DMS153 treated with DMSO at 0.1 percent for 48 hours (cell line): ENCODE data around the gene ATP8A1.
"Not testable (repeated sequence)": the region's sequence is repeated elsewhere in the genome, so short reads cannot be mapped to it uniquely, and the experiment has no call there.

Experiments used
- DNase-seq: peaks from one replicate; lab custom pipeline; 2025; ENCODE audit not compliant: unreplicated experiment; lab: John Stamatoyannopoulos, UW

The ATP8A1 gene

GRCh38 chr4:42474406-42474805, 182.5 kb downstream of the ATP8A1 start:
- DNase-seq: no peak

DNA sequence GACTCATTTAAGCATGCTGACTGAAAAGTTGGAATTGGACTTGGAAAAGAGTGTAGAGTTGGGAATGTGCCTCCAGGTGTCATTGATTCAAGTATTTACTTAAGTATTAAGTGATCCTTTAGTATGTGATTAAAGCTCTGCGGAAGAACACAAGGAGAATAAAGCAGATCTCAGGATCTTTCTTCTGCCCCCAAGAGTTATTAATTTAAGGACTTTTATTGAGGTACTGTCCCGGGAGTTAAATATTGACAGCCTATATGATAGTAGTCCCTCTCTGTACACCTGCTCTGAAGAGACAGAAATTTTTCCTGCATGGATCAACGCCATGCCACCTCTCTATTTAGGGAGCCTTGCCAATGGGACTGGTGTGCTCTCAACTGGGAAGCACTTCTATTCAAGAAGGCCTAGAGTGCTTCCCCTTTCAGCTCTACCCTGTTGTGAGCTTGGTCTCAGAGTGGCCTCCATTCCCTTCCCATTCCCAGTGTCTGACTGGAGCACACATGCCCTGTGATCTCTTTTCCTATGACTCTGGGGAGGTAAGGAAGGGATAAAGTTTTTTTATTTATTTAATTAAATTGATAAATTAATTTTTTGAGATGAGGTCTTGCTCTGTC, 183.7 kb downstream of the ATP8A1 start:
- no peak for DNase-seq

DNA sequence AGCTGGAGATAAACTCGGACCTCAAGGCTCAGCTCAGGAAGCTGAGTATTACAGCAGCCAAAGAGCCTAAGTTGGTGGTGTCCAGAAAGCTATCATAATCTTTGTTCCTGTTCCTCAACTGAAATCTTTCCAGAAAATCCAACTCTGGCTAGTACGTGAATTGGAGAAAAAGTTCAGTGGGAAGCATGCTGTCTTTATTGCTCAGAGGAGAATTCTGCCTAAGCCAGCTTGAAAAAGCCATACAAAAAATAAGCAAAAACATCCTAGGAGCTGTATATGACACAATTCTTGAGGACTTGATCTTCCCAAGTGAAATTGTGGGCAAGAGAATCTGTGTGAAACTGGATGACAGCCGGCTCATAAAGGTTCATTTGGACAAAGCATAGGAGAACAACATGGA, 185.0 kb downstream of the ATP8A1 start:
- DNase-seq: no peak

- no peak for DNase-seq
Measured at GRCh38 chr4:42470023-42470422, 186.9 kb downstream of the ATP8A1 start.

DNA sequence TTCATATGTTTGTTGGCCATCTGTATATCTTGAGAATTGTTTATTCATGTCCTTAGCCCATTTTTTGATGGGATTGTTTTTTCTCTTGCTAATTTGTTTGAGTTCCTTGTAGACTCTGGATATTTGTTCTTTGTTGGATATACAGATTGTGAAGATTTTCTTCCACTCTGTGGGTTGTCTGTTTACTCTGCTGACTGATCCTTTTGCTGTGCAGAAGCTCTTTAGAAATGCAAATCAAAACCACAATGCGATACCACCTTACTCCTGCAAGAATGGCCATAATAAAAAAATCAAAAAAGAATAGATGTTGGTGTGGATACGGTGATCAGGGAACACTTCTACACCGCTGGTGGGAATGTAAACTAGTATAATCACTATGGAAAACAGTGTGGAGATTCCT, 189.1 kb downstream of the ATP8A1 start:
- not testable (repeated sequence) for DNase-seq

GRCh38 chr4:42466273-42466844, 190.5 kb downstream of the ATP8A1 start:
- no peak for DNase-seq

- DNase-seq: no peak
Measured at GRCh38 chr4:42464550-42465094, 192.3 kb downstream of the ATP8A1 start.

DNA sequence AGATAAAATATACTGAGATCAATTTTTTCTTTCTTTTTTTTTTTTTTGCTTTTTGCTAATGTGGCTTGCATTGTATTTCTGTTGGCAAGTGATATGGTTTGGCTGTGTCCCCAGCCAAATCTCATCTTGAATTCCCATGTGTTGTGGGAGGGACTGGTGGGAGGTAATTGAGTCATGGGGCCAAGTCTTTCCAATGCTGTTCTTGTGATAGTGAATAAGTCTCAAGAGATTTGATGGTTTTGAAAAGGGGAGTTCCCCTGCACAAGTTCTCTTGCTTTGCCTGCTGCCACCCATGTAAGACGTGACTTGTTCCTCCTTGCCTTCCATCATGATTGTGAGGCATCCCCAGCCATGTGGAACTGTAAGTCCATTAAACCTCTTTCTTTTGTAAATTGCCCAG, 195.7 kb downstream of the ATP8A1 start:
- not testable (repeated sequence) for DNase-seq

GRCh38 chr4:42460043-42460442, 196.9 kb downstream of the ATP8A1 start:
- no peak for DNase-seq

GRCh38 chr4:42458657-42459056, 198.2 kb downstream of the ATP8A1 start:
- no peak for DNase-seq

DNA sequence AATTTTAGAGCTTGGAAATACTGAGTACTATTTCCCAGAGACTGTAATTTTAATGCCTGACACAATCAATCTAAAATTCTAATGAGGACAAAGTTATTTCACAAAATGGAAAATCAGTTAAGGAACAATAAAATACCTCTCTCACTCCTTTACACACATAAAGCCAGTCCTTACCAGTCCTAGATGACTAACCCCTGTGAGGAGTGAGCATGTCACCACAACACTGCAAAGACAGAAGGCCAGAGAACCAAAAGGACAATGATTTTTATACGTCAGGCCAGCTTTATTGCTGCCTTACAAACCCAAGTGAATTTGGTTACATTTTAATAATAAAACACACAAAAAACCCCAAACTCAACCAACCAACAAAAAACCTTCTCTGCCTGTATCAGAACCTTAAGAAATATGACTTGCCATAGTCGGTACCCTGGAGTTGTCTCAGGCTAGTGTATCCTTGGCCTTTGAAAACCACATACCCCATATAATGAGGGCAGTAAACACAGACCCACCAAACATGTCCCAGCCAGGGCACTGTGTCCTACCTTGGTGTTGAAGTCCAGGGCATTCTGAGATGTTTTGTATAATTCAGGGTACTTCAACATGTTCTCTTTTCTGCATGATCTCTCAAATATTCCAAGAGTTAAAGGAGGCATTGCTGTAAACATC, 202.0 kb downstream of the ATP8A1 start:
- DNase-seq: no peak

GRCh38 chr4:42453612-42454011, 203.3 kb downstream of the ATP8A1 start:
- DNase-seq: no peak

- no peak for DNase-seq
Measured at GRCh38 chr4:42452823-42453222, 204.1 kb downstream of the ATP8A1 start.

DNA sequence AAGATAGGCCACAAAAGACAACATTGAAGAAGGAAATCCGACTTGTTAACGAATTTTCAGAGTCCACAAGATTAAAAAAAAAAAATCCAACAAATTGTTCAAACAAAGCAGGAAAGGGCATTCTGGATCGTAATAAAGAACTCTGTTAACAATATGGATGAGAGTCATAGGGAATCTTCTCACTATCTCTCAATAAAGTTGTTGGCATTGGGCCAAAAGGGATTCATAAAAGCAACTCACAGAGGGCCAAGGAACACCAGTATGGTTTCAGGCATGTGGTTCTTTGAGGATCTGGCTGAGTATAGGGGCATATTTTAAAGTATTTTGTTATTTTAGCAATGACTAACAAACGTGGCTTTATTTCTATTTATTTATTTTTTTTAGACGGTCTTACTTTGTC, 210.1 kb downstream of the ATP8A1 start:
- DNase-seq: no peak

DNA sequence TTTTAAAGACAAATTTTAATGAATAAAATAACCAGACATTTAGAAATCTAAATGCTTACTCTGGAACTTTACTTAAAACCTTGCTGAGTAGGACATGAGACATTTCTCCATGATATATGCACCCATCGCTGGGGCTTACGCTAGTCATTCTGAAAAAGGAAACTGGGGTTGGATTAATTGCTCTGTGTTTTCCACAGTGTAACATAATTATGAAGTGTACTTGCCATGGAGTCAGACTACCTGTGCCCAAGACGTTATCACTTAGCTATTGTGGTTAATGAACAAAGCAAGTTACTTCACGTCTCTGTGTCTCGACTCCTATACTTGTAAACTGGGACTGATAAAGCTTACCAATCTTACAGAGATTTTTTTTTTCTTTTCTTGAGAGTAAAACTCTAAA, 211.9 kb downstream of the ATP8A1 start:
- DNase-seq: no peak

DNA sequence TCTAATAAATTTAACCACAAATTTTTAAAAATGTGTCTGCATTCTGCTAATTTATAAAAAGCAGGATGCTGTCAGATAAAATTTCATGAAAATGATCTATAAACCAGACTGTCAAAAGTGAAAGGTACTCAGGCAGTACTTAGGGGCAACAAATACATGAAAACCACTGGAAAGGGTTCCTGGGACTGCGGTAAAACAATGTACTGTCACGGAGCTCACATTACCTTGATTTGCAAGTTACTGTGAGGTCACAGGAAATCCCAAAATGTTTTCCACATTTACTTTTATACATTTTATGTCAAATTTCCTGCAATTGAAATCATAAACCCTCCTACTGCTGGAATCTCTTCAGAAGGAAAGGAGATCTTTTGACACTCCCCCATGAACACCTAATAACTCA, 214.3 kb downstream of the ATP8A1 start:
- no peak for DNase-seq

GRCh38 chr4:42440083-42440482, 216.8 kb downstream of the ATP8A1 start:
- no peak for DNase-seq

DNA sequence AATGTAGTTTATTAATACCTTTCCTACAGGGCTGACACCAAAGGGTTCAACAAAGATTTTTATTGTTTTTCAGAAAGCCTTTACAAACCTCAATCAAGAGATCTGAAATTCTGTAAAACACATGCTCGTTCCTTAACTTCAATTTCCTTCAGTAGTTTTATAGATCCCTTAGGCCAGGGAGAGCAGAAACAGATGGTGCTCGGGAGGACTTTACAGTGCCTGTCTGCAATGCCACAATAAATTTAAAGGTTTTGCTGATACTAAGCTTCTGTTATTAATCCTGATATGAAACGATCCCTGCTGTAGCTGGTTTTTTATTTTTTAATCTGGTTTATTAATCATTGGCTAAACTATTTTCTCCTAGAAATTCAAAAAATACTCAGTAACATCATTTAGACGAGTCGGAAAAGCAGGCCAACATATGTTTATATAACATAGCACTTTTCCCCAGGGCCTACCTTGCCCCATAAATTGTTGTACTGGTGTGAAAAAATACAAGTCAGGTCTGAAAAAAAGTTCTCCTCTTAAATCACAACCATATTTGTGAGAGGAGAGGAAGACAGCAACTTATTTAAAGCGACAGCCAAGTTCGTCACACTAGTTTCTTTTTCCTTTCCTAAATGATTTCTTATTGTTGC, 219.9 kb downstream of the ATP8A1 start:
- DNase-seq: no peak

DNA sequence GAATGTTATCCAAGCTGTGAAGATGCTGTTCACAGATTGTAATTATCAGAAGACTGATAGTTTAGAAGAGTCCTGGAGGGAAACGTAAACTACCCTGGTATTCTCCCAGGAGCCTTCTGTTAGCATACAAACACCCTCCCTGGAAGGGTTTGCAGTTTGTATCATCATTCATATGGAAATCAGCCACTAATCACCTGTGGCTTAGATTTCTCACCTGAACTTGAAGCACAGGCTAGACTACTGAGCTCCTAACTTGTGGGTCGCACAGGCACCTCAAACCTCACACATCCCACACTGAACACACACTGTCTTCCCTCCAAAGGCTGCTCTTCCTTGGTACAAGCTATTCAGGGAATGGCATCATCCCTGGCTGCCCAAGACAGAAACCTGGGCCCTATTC, 228.9 kb downstream of the ATP8A1 start:
- no peak for DNase-seq

DNA sequence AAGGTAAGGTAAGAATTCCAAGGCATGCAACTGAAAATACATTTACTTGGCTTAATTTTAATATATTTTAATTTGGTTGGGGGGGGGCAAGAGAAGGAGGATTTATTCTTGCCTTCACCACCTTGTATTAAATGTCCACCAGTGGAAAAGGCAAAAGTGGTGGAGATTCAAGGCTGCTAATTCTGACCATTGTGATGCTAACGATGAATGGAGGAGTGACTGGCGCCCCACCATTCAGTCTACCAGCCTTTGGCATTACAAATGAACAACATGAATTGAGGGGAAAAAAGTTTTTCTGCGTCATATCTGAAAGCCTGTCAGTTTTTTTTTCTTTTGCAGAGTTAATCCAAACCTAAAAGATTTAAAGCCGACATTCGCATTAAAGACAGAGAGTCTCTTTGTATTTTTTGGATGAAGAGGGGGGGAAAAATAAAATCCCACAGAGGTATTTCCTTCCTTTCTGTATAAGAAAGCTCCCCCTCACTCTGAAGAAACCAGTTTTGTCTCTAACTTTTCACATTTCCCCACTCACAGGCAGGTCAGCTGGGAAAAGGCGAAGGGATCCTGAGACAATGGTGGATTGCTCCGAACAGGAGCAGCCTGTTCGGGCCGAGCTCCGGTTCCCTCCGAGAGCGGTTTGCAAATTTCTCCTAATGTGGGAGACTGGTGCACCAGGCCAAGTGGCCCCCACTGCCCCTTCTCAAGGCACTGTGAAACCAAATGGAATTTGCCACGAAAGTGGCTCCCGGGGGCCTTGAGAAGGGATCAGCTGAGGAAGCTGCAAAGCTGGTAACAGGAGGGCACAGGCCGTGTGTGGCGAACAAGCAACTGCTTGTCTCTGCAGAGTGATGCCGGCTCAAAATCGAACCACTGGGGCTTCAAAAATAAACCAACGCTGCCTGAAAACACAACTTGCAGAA, 231.5 kb downstream of the ATP8A1 start:
- DNase-seq: no peak

DNA sequence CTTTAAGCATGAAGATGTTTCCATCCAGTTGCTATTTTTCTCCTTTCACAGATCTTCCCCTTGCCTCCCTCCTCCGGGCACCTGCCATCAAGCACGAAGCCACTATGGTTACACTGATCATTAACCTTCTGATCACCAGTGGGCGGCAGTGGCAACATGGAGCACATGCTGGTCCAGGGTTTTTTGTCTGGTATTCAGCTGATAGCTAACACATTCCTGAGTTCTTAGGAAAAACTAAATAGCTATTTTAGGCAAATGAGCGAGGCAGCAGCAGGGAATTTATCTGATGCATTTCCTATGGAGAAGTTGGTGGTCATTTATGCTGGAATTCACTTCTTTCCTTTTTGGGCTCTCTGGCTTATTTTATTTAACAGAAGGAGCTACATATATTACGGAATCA, 236.8 kb downstream of the ATP8A1 start:
- no peak for DNase-seq
